HCT116 (cell line): ENCODE data around the gene TMEM131. TPM values are rescaled to one million over a fixed set of nuclear protein-coding genes. Genes with fewer than 3 reads are reported as not detected.

ENCODE experiments used
- ATAC-seq: fragments of 200-7000 bp; cut with Tn5 transposase; 2 replicates; pipeline ENCODE4 v1.9.1; 2020; ENCODE audit warnings: mild to moderate bottlenecking, moderate library complexity
- BruUV-seq: library from RNA; stranded (reverse); fragments of 400-500 nt; replicated peaks from 2 replicates; lab custom pipeline; 2021; lab: Mats Ljungman, UMichigan
- CTCF ChIA-PET: fragments of 300-600 bp; sonication (Branson Sonifier 250); formaldehyde crosslinking; loops from one replicate; lab custom pipeline; 2021; ENCODE audit warnings: antibody characterized with exemption; lab: Charles Lee
- POLR2A ChIA-PET: fragments of 300-600, 350-600 bp; sonication (Branson Sonifier 250); formaldehyde crosslinking; loops from one replicate; lab custom pipeline; 2021; ENCODE audit warnings: antibody characterized with exemption; lab: Charles Lee
- RAD21 ChIA-PET, 2 experiments: fragments of 300-600 bp; sonication (Branson Sonifier 250); formaldehyde crosslinking; loops; one replicate each; lab custom pipeline; 2023; ENCODE audit warnings: low total read pairs in 2 of 2; ENCODE audit not compliant: uncharacterized antibody in 2 of 2, unreplicated experiment in 2 of 2, low non-redundant PET in 1 of 2; lab: Charles Lee
- DNase-seq: peaks from one replicate; pipeline ENCODE4 v3.0.0-alpha.2; 2010; ENCODE audit warnings: low read depth, low spot score
- H2AFZ ChIP-seq: fragments of 200-600 bp; shearing (Covaris generic), sonication (generic); 2 replicates; pipeline ENCODE4 v1.6.1; 2017; ENCODE audit warnings: low read depth, mixed run types, mixed read lengths, antibody characterized with exemption, low read length; ENCODE audit not compliant: poor library complexity, severe bottlenecking
- H3K27ac ChIP-seq: 2 replicates; pipeline ENCODE4 v1.5.1; 2012; ENCODE audit warnings: low read depth, low read length
- H3K27me3 ChIP-seq: fragments of 200-600 bp; sonication (generic); 2 replicates; pipeline ENCODE4 v1.6.1; 2016; ENCODE audit warnings: mixed run types, low read length, mixed read lengths; ENCODE audit not compliant: insufficient read depth
- H3K36me3 ChIP-seq, 2 experiments: fragments of 200-500 bp in 1 of 2; fragments of 200-600 bp in 1 of 2; sonication (Bioruptor generic) in 1 of 2; sonication (generic) in 1 of 2; 2 replicates each; pipeline versions ENCODE4 v1.5.1 to v1.6.1; 2014 to 2016; ENCODE audit warnings: low read length in 2 of 2, inconsistent platforms in 1 of 2, mixed read lengths in 1 of 2, mixed run types in 1 of 2; ENCODE audit not compliant: insufficient read depth in 2 of 2, control insufficient read depth in 1 of 2
- H3K4me1 ChIP-seq, 2 experiments: fragments of 200-600 bp in 1 of 2; sonication (generic) in 1 of 2; 2 replicates each; pipeline versions ENCODE4 v1.5.1 to v1.6.1; 2012 to 2017; ENCODE audit warnings: low read length in 2 of 2, inconsistent platforms in 1 of 2, mild to moderate bottlenecking in 1 of 2, mixed read lengths in 1 of 2, mixed run types in 1 of 2, moderate library complexity in 1 of 2; ENCODE audit not compliant: insufficient read depth in 2 of 2, control insufficient read depth in 1 of 2
- H3K4me2 ChIP-seq: fragments of 200-600 bp; sonication (generic); 2 replicates; pipeline ENCODE4 v1.6.1; 2017; ENCODE audit warnings: mixed run types, low read length, mixed read lengths
- H3K4me3 ChIP-seq, 2 experiments: fragments of 200-600 bp in 1 of 2; sonication (generic) in 1 of 2; replicated peaks in 1 of 2; 2 replicates each; pipeline ENCODE4 v1.5.1; 2011 to 2016; ENCODE audit warnings: low read length in 2 of 2, control low read depth in 1 of 2, low read depth in 1 of 2, mild to moderate bottlenecking in 1 of 2, mixed read lengths in 1 of 2, mixed run types in 1 of 2
- H3K79me2 ChIP-seq: fragments of 200-600 bp; sonication (generic); 2 replicates; pipeline ENCODE4 v1.6.1; 2017; ENCODE audit warnings: mild to moderate bottlenecking, mixed run types, low read length, moderate library complexity, mixed read lengths; ENCODE audit not compliant: insufficient read depth
- H3K9ac ChIP-seq: fragments of 200-600 bp; sonication (generic); 2 replicates; pipeline ENCODE4 v1.6.1; 2016; ENCODE audit warnings: low read length, mixed read lengths
- H3K9me2 ChIP-seq: fragments of 200-600 bp; sonication (generic), shearing (Covaris generic); 2 replicates; pipeline ENCODE4 v1.6.1; 2017; ENCODE audit warnings: mixed run types, mild to moderate bottlenecking, moderate library complexity; ENCODE audit not compliant: insufficient read depth
- H3K9me3 ChIP-seq, 2 experiments: fragments of 200-500 bp in 1 of 2; fragments of 200-600 bp in 1 of 2; sonication (Bioruptor generic) in 1 of 2; sonication (generic) in 1 of 2; 2 replicates each; pipeline ENCODE4 v1.6.1; 2014 to 2017; ENCODE audit warnings: low read length in 2 of 2, mixed read lengths in 2 of 2, inconsistent platforms in 1 of 2, low read depth in 1 of 2, mild to moderate bottlenecking in 1 of 2, mixed run types in 1 of 2, moderate library complexity in 1 of 2; ENCODE audit not compliant: control insufficient read depth in 1 of 2, insufficient read depth in 1 of 2
- H4K20me1 ChIP-seq: fragments of 200-600 bp; sonication (generic), shearing (Covaris generic); 2 replicates; pipeline ENCODE4 v1.6.1; 2017; ENCODE audit warnings: mixed run types, mild to moderate bottlenecking, moderate library complexity; ENCODE audit not compliant: insufficient read depth
- CEBPB ChIP-seq: IDR thresholded peaks from 2 replicates; pipeline ENCODE4 v1.6.1; 2012; ENCODE audit warnings: low read depth
- MAX ChIP-seq: IDR thresholded peaks from 2 replicates; pipeline ENCODE4 v1.6.1; 2012
- ZBTB33 ChIP-seq: IDR thresholded peaks from 2 replicates; pipeline ENCODE4 v1.6.1; 2011; ENCODE audit warnings: mild to moderate bottlenecking, low read length, moderate library complexity; ENCODE audit not compliant: insufficient replicate concordance; ENCODE audit errors: extremely low read depth
- intact Hi-C: fragments of 100-400 bp; cut with micrococcal nuclease; formaldehyde crosslinking; loops from 2 replicates; pipeline ENCODE4 v1.10.0; 2022
- total RNA-seq: library from RNA; stranded (reverse); gene quantifications from one replicate; pipeline ENCODE4 v1.2.1, GENCODE V29; 2021; ENCODE audit not compliant: unreplicated experiment

Gene TMEM131
- total RNA-seq, 1 experiment from 2014 or later, result 51.5 TPM

GRCh38 chr2:97738179-97739019, 257.3 kb downstream of the TMEM131 start:
- Histone ChIP-seq H4K20me1 (no peaks in the 10 kb centered on the region), H3K9me2 (no peaks in the 10 kb centered on the region), H3K4me2 (no peak overlapping the region), H2AFZ (no peak overlapping the region), H3K27ac (no peak overlapping the region), H3K79me2 (no peaks in the 10 kb centered on the region), H3K4me3 (no peak overlapping the region), H3K4me1 (peaks cover 0 to 18% of the 10 kb centered on the region in 2 experiments; a peak in 2 of 4 replicates), H3K9ac (no peak overlapping the region), H3K9me3 (no peaks in the 10 kb centered on the region), H3K36me3 (no peaks in the 10 kb centered on the region), H3K27me3 (no peaks in the 10 kb centered on the region)
- no peak for DNase-seq
- CTCF ChIA-PET, result no interaction called here
- ATAC-seq, result no peak
- RAD21 ChIA-PET, result no interaction called here
- BruUV-seq, result no TSS peak
- POLR2A ChIA-PET, result no interaction called here
- TF ChIP-seq CEBPB (no peak), ZBTB33 (no peak)
- intact Hi-C loops, result no loop called here

- no peaks in the 10 kb centered on the region for H4K20me1 ChIP-seq
- H3K4me1 ChIP-seq, result peaks cover 0 to 14% of the 10 kb centered on the region in 2 experiments; a peak in 2 of 4 replicates
- H3K4me3 ChIP-seq, result no peak overlapping the region
- BruUV-seq, result no TSS peak
- no peaks in the 10 kb centered on the region for H3K36me3 ChIP-seq
- H3K9me2 ChIP-seq, result no peaks in the 10 kb centered on the region
- no peak overlapping the region for H3K27ac ChIP-seq
- ChIA-PET POLR2A (no interaction called here), CTCF (no interaction called here)
- H3K27me3 ChIP-seq, result no peaks in the 10 kb centered on the region
- no peak overlapping the region for H2AFZ ChIP-seq
- TF ChIP-seq MAX, result no peak
- TF ChIP-seq, all 23 proteins: peak for 0
- RAD21 ChIA-PET, result no interaction called here
- intact Hi-C loops, result no loop called here
- Histone ChIP-seq H3K4me2 (no peak overlapping the region), H3K79me2 (no peaks in the 10 kb centered on the region), H3K9me3 (no peaks in the 10 kb centered on the region), H3K9ac (no peak overlapping the region)
- ATAC-seq (no peak), DNase-seq (no peak)
Measured at GRCh38 chr2:97737421-97738178, 258.1 kb downstream of the TMEM131 start.
